K562 (cell line): ENCODE measurements around the gene SLC7A4. TPM values are rescaled to one million over a fixed set of nuclear protein-coding genes. Genes with fewer than 3 reads are reported as not detected.

Source experiments
- CSDE1 ChIP-seq, 2 experiments: fragments of 450-650 bp; IDR thresholded peaks; 2 replicates each; pipeline ENCODE4 v1.6.1; 2016; ENCODE audit warnings: mild to moderate bottlenecking in 1 of 2
- E2F3 ChIP-seq: fragments of 250-450 bp; sonication (Bioruptor Pico); IDR thresholded peaks from 2 replicates; pipeline ENCODE4 v1.4.0; 2020; ENCODE audit warnings: mild to moderate bottlenecking
- FOXK2 ChIP-seq, 2 experiments: fragments of 450-650 bp; IDR thresholded peaks in 1 of 2; conservative IDR thresholded peaks in 1 of 2; 2 replicates each; pipeline ENCODE4 v1.6.1; 2016; ENCODE audit warnings: low read depth in 2 of 2, mild to moderate bottlenecking in 1 of 2
- GABPA ChIP-seq: fragments of 200-800 bp; sonication (Bioruptor generic); conservative IDR thresholded peaks from 2 replicates; pipeline ENCODE4 v1.6.1; 2016; ENCODE audit warnings: low read depth, missing genetic modification characterization, missing compliant biosample characterization
- HSF4 ChIP-seq: fragments of 250-450 bp; sonication (Bioruptor Pico); IDR thresholded peaks from 2 replicates; pipeline ENCODE4 v2.1.2; 2022; ENCODE audit warnings: mild to moderate bottlenecking, moderate library complexity, borderline replicate concordance
- MLLT1 ChIP-seq, 2 experiments: fragments of 450-650 bp; IDR thresholded peaks; 2 replicates each; pipeline ENCODE4 v1.6.1; 2016
- NELFE ChIP-seq: IDR thresholded peaks from 2 replicates; pipeline ENCODE4 v1.6.1; 2011; ENCODE audit warnings: mild to moderate bottlenecking; ENCODE audit not compliant: insufficient read depth, insufficient read length
- POLR3G ChIP-seq: IDR thresholded peaks from 2 replicates; pipeline ENCODE4 v1.6.1; 2011; ENCODE audit not compliant: insufficient read length, insufficient replicate concordance; ENCODE audit errors: extremely low read depth
- RAD21 ChIP-seq, 2 experiments: fragments of 250-450 bp in 1 of 2; fragments of 450-650 bp in 1 of 2; sonication (Bioruptor Pico) in 1 of 2; formaldehyde crosslinking in 1 of 2; IDR thresholded peaks in 1 of 2; conservative IDR thresholded peaks in 1 of 2; 2 replicates each; pipeline versions ENCODE4 v1.4.0 to v1.8.0; 2020 to 2022; ENCODE audit warnings: mild to moderate bottlenecking in 2 of 2, moderate library complexity in 1 of 2
- REST ChIP-seq, 2 experiments: fragments of 450-650 bp; formaldehyde crosslinking in 1 of 2; IDR thresholded peaks; 2 replicates each; pipeline versions ENCODE4 v1.4.0 to v1.6.1; 2014 to 2020; ENCODE audit warnings: mild to moderate bottlenecking in 2 of 2, borderline replicate concordance in 1 of 2, low read depth in 1 of 2
- SMC3 ChIP-seq: conservative IDR thresholded peaks from 2 replicates; pipeline ENCODE4 v1.6.1; 2011; ENCODE audit warnings: low read depth, low read length, improper control_type of control experiment; ENCODE audit not compliant: insufficient read depth
- STAT6 ChIP-seq: sonication (generic); formaldehyde crosslinking; IDR thresholded peaks from 2 replicates; pipeline ENCODE4 v1.8.1; 2023; ENCODE audit warnings: mild to moderate bottlenecking, missing genetic modification reagents
- SUPT5H ChIP-seq: fragments of 450-650 bp; IDR thresholded peaks from 2 replicates; pipeline ENCODE4 v1.6.1; 2016
- ZNF197 ChIP-seq: fragments of 200-800 bp; sonication (Bioruptor generic); IDR thresholded peaks from 2 replicates; pipeline ENCODE4 v1.6.1; 2016; ENCODE audit warnings: low read depth, missing genetic modification characterization, missing compliant biosample characterization
- ZNF217 ChIP-seq: sonication (generic); formaldehyde crosslinking; IDR thresholded peaks from 2 replicates; pipeline ENCODE4 v1.8.0; 2022; ENCODE audit warnings: mild to moderate bottlenecking, missing genetic modification reagents
- ZNF354B ChIP-seq: fragments of 250-450 bp; sonication (Bioruptor Pico); IDR thresholded peaks from 2 replicates; pipeline ENCODE4 v1.4.0; 2020
- polyA plus RNA-seq, 8 experiments: library from polyadenylated mRNA; depleted of rRNA in 4 of 8; stranded (reverse) in 5 of 8; unstranded in 3 of 8; fragments of >200 nt; fragmentation: Nextera tagmentation in 2 of 8; fragmentation: Illumina TruSeq in 1 of 8; extraction: Ambion mirVana in 2 of 8; extraction: Trizol in 1 of 8; gene quantifications; 2 replicates each; pipeline versions ENCODE4 v1.2.1 to v1.2.3, GENCODE V29; 2011 to 2014; ENCODE audit warnings: inconsistent platforms in 1 of 8, missing spikeins in 1 of 8
- total RNA-seq, 7 experiments: library from RNA; depleted of rRNA in 6 of 7; stranded (reverse); fragments of >200 nt in 6 of 7; fragmentation: Illumina TruSeq in 2 of 7; extraction: Trizol in 2 of 7; gene quantifications; 2 replicates each; pipeline versions ENCODE4 v1.2.1 to v1.2.3, GENCODE V29; 2011 to 2021; ENCODE audit warnings: low replicate concordance in 1 of 7

SLC7A4 gene
- total and polyA plus RNA-seq, 9 of the 15 experiments (the other 6 are each of a cell fraction or from before 2014, with no cell fraction given), result not detected

GRCh38 chr22:21015466-21016006 lies 16.8 kb downstream of the SLC7A4 start (continued):
- TF ChIP-seq ZNF197 (CRISPR knock-in tag) (no peak), ZNF354B (0 out of 2 replicates have a peak, but pooled peaks have one; percentile 21), SMC3 (0 out of 2 replicates have a peak, but pooled peaks have one; percentile 5), NELFE (no peak), ZNF217 (no peak), FOXK2 (conservative IDR thresholded peaks at IDR 0.05 in 1 of 2, IDR thresholded peaks at IDR 0.05 in 1 of 2; ENCODE audit: low read depth in 2 of 2) (no peak), STAT6 (CRISPR knock-in tag) (peak; percentile 78; the same call in 1 of the 2 replicates), MLLT1 (IDR thresholded peaks at IDR 0.05) (no peak), HSF4 (no peak), GABPA (tag) (no peak), CSDE1 (IDR thresholded peaks at IDR 0.05) (no peak), SUPT5H (no peak), REST (IDR thresholded peaks at IDR 0.05; ENCODE audit: borderline replicate concordance) (no peak), REST (CRISPR knock-in tag; IDR thresholded peaks at IDR 0.05; ENCODE audit: low read depth) (peak; percentile 62), POLR3G (no peak), RAD21 (CRISPR knock-in tag; conservative IDR thresholded peaks at IDR 0.05 in 1 of 2, IDR thresholded peaks at IDR 0.05 in 1 of 2) (0 out of 4 replicates have a peak, but pooled peaks of 1 of the 2 experiments have one; percentile 21), E2F3 (CRISPR knock-in tag) (peak; percentile 77; the same call in 1 of the 2 replicates)
